GM19351 (cell line): ENCODE data around the gene ZNF576.
A peak's percentile ranks its signal among the peaks of the same experiment; 100 is the strongest.
"Not testable (repeated sequence)": the region's sequence is repeated elsewhere in the genome, so short reads cannot be mapped to it uniquely, and the experiment has no call there.

Source experiments
- ATAC-seq: cut with Tn5 transposase; IDR thresholded peaks from one replicate; pipeline ENCODE4 v1.9.1; 2021; ENCODE audit warnings: mild to moderate bottlenecking, moderate library complexity; ENCODE audit not compliant: unreplicated experiment

The ZNF576 gene

DNA sequence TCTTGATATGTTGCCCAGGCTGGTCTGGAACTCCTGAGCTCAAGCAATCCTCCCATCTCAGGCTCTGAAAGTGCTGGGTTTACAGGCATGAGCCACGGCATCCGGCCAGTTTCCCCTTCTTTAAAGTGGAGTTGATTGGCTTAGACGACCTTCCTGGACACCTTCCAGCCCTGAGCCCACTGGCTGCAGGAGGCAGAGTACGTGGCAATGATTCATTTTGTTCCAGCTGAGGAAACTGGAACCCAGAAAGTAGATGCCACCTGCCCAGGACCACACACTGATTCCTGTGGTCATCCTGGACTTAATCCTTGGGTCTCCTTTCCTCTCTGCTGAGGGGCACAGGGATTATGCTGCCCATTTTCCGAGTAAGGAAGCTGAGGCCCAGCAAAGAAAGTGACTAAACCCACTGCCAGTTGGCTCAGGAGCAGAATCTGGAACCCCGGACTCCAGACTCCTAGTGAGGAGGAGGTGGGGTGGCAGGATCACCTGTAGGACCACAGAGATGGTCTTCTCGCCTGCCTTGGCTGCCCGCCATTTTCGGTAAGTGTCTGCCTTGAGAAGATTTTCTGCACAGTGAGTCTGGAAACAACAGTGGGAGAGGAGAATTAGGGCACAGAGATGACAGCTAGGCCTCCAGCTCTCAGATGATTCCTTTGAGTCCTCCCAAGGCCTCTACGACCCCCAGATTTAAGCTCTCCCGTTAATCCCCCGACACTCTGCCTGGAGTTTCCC, 21.8 kb upstream of the ZNF576 start:
- ATAC-seq: no peak

DNA sequence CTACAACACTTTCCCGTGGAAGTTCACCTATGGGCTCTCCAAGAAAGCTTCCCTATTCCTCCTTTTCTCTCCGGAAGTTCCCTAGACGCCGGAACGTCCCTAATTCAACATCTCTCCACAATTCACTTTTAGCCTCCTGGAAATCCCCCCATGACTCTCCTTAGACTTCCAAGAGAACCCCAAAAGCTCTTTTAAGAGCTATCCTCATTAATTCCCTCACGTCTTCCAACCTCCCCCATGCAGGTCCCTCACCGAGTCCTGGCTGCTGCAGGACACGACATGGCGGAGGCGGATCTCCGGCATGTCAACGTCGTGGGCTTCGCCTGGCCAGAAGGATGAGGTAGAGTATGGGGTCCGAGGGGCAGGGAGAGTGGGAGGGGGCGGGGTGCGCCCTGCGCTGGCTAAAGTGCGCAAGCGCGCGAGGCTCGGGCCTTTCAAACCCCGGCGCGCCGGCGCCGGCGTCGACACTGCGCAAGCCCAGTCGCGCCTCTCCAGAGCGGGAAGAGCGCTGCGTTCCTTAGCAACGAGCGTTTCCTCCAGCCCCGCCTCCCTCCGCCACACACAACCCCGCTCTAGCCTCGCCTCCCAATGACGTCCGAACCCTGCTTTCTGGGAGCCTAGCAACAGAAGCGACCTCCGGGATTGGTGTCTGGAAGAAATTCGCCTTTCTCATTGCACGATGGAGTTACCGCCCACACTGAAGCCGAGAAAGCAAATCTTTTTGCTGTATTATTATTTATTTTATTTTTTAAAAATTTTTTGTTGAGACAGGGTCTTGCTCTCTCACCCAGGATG, 21.0 kb upstream of the ZNF576 start, which contains the start of the genes PINLYP and XRCC1:
TSS of gene PINLYP (plus strand) at position 646 of the 795 bp plus-strand sequence. CDS start 1,391 bp downstream, outside the sequence.
TSS of gene XRCC1 (minus strand) at position 372 of the 795 bp plus-strand sequence. CDS start at position 303, 69 bp downstream.
- peak; percentile 99 for ATAC-seq

GRCh38 chr19:43575955-43576878, 20.2 kb upstream of the ZNF576 start:
- ATAC-seq: no peak

GRCh38 chr19:43578787-43579186, 17.6 kb upstream of the ZNF576 start:
- ATAC-seq: no peak

DNA sequence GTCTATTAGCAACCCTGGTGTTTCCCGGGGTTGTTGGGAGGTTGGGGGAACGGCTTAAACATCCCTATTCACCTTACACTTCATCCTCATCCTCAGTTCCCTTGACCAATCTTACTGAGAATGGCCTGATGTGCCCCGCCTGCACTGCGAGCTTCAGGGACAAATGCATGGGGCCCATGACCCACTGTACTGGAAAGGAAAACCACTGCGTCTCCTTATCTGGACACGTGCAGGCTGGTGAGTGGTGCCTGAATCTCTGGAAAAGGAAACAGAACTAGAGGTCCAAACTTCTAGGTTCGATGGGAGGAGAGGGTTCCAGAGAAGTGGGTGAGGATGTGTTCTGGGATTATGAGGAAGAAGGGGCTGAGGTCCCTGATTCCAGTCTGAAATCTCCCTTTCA, 14.9 kb upstream of the ZNF576 start:
- ATAC-seq: no peak

- ATAC-seq: no peak
Measured at GRCh38 chr19:43582495-43582894, 13.9 kb upstream of the ZNF576 start.

DNA sequence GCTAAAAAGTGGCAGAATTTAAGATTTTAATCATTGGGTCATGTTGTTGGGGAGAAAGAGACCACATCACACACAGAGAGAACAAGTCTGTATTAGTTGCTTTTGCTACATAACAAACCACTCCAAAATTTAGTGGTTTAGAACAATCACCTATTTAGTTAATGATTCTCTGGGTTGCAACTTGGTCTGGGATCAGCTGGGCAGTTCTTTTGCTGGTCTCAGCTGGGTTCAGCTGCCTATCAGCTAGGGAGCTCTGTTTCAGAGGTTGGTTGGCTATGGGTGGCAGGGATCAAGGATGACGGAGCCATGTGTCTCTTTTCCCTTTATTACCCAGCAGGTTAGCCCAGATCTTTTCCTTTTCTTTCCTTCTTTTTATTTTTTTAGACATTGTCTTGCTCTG, 11.9 kb upstream of the ZNF576 start:
- no peak for ATAC-seq

GRCh38 chr19:43586346-43586745, 10.0 kb upstream of the ZNF576 start:
- no peak for ATAC-seq

- not testable (repeated sequence) for ATAC-seq
Measured at GRCh38 chr19:43587029-43587428, 9.4 kb upstream of the ZNF576 start.

- ATAC-seq: no peak
Measured at GRCh38 chr19:43589277-43589676, 7.1 kb upstream of the ZNF576 start.

DNA sequence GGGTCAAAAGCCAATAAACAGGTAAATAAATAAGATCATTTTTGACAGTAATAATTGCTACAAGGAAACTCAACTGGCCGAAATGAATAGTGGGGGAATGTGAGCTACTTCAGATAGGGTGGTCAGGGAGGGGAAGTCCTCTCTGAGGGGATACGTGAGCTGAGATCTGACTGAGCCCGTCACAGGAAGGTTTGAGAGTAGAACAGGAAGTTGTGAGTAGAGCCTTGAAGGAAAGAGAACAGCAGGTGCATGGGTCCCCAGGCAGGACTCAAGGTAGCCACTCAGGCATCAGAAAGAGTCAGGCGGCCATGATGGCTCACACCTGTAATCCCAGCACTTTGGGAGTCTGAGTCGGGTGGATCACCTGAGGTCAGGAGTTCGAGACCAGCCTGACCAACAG, 6.7 kb upstream of the ZNF576 start:
- no peak for ATAC-seq

- no peak for ATAC-seq
Measured at GRCh38 chr19:43591904-43592772, 4.3 kb upstream of the ZNF576 start.

DNA sequence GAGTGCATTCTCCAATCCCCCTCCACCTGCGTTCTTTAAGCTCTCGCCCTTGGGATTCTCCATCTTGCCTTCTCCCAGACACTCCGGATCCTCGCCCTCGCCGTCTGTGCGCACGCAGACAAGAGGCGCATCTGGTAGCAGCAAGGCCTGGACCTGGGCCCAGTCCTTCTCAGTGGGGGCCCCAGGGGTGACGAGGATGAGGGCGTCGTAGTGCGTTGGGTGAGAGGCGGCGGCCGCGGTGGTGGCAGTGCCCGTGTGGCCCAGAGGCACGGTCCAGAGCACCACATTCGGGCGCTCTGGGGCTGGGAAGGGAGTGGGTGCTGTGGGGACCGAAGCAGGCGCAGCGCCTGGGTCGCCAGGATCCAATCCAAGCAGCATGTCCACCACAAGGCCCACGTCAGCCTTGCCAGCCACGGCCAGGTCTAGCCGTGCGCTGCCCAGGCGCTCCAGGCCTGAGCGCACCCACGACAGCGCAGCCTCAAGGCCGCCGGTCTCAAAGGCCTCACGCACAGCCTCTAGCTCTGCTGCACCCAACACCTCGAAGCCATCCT, 3.5 kb upstream of the ZNF576 start:
- no peak for ATAC-seq

- no peak for ATAC-seq
Measured at GRCh38 chr19:43594081-43594697, 2.2 kb upstream of the ZNF576 start.

DNA sequence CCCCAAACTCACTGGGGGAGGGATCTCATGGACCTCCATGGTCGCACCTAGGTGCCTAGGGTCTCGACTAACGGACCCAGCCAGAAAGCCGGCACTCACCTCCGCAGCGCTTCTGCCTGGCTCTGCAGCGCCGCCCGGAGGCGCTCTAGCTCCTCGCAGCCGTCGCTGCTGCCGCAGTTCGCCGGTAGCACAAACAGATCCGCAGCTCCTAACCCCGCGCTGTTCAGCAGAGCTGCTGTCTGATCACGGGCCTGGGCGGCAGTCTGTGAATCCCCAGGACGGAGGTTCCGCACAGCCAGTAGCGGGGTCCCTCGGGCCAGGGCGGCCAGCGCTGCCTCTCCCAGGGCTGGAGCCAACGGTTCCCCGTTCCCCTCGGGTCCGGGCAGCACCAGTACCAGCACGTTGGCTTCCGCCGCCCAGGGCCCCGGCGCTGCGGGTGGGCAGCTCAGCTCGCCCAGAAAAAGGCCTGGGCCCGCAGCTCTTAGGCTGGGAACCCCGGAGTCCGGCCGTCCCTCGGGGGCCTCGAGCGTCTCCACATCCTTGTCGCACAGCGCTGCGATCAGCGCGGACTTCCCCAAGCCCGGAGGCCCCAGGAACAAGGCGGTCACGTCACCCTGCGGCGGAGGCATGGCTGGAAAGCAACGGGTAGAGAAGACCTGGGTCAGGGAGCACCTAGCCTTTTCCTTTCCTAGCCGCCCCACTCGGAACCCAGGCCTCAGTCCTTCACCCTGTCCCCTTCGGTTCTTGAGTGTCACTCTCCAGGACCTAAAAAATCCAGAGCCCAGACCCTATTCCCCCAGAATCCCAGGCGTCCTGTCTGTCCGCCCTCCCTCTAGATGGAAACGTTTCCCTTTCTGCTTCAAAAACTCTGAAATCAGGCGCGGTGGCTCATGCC, 1.4 kb upstream of the ZNF576 start:
- ATAC-seq: peak; percentile 35

DNA sequence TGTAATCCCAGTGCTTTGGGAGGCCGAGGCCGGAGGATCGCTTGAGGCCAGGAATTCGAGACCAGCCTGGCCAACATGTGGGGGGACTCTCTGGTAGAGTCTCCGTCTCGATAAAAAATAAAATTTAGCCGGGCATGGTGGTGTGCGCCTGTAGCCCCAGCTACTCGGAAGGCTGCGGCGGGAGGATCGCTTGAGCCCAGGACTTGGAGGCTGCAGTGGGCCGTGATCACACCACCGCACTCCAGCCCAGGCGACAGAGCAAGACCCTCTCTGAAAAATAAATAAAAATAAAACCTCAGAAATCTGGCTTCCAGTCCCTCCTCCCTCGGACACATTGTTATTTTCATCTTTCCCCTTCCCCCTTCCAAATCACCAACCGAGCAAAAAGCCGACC, 793 bp upstream of the ZNF576 start:
- ATAC-seq: peak; percentile 12

DNA sequence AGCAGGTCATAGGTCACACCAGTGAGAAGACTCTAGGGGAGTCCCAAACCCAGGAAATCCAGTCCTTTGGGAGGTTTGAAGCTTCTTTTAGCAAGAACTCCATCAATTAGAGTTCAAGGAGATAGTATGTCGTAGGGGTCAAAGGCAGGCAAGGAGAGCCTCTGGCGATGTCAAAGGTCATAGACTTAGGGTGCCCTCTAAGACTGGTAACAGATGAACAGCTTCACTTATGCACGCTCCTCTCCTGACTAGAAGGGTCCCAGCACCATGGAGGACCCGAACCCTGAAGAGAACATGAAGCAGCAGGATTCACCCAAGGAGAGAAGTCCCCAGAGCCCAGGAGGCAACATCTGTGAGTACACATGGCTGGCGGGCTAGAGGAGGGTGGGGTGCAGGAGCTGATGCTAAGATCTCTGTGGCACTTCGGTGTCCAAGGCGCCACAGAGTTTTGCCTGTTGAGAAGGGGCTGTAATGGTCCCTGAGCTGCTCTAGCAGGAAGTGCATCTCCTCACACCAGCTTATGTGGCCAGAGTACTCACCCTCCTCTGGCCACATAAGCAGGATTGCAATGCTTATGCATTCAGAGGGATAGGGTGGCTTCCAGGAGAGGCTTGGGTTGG, 557 bp downstream of the ZNF576 start:
- no peak for ATAC-seq

GRCh38 chr19:43597876-43598275, 1.5 kb downstream of the ZNF576 start:
- no peak for ATAC-seq
